Peyer's patch (tissue), 4 donors: ENCODE data around the gene NOX4. TPM values are rescaled to one million over a fixed set of nuclear protein-coding genes. Genes with fewer than 3 reads are reported as not detected.
A peak's percentile ranks its signal among the peaks of the same experiment; 100 is the strongest.

Source experiments
- DNase-seq, 3 donors: peaks; one replicate each; pipeline ENCODE4 v3.0.0-alpha.2; 2017 to 2019
- H3K27ac ChIP-seq, 4 donors: fragments of 200-600 bp; sonication (generic); one replicate each; pipeline ENCODE4 v1.5.1; 2016 to 2019
- H3K27me3 ChIP-seq, 2 donors: fragments of 200-600 bp; sonication (generic); one replicate each; pipeline ENCODE4 v1.5.1; 2019
- H3K36me3 ChIP-seq, 3 donors: fragments of 200-600 bp; sonication (generic); one replicate each; pipeline ENCODE4 v1.5.1; 2016 to 2019
- H3K4me1 ChIP-seq, 4 donors: fragments of 200-600 bp; sonication (generic); one replicate each; pipeline ENCODE4 v1.5.1; 2016 to 2019
- H3K4me3 ChIP-seq, 4 donors: fragments of 200-600 bp; sonication (generic); 1 replicate in 3 of 4; 2 replicates in 1 of 4; pipeline ENCODE4 v1.5.1; 2016 to 2019; ENCODE audit warnings: mild to moderate bottlenecking in 1 of 4
- H3K9me3 ChIP-seq, 4 donors: fragments of 200-600 bp; sonication (generic); one replicate each; pipeline ENCODE4 v1.5.1; 2016 to 2019; ENCODE audit warnings: mild to moderate bottlenecking in 1 of 4
- POLR2A ChIP-seq, 2 donors: fragments of 450-650 bp; IDR thresholded peaks; one replicate each; pipeline ENCODE4 v1.5.1; 2017; ENCODE audit warnings: antibody characterized with exemption in 2 of 2, mild to moderate bottlenecking in 2 of 2, moderate library complexity in 2 of 2
- total RNA-seq, 4 donors: library from RNA; depleted of rRNA; stranded (reverse); fragments of >200 nt; gene quantifications; one replicate each; pipeline ENCODE4 v1.1.0, GENCODE V29; 2016
- TF ChIP-seq, protein P1 (sequence below), 6 experiments: fragments of 450-650 bp in 4 of 6; fragments of 200-600 bp in 2 of 6; sonication (generic) in 1 of 6; IDR thresholded peaks; one replicate each; pipeline ENCODE4 v1.5.1; 2017 to 2019; ENCODE audit warnings: antibody characterized with exemption in 6 of 6, mild to moderate bottlenecking in 3 of 6, moderate library complexity in 1 of 6

NOX4 gene
- total RNA-seq, 4 donors from 2014 or later = 0.80 to 2.5 TPM; not detected in 2

DNA sequence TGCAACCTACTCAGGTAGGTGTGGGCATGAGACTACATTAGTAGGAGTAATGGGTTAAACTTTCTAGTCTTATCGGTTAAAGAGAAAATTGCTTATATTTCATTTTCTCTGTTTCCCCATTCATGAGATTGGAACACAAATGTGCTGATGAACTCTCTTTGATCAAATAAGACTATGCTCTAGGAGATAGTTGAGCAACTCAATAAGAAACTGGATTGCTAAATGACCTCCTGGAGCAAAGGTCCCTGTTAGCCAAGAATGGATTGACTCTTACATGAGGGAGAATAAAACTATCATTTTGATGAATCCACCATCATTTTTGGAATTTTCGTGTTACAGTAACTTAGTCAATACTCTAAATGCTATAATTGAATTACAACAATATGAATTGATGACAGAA is 11.1 kb upstream of the NOX4 start:
- DNase-seq = no peak
- no peaks in the 10 kb centered on the region for H3K36me3 ChIP-seq
- no peaks in the 10 kb centered on the region for H3K9me3 ChIP-seq
- no peak overlapping the region for H3K27ac ChIP-seq
- no peak overlapping the region for H3K4me3 ChIP-seq
- no peaks in the 10 kb centered on the region for H3K4me1 ChIP-seq
- H3K27me3 ChIP-seq = no peaks in the 10 kb centered on the region
- TF ChIP-seq, protein P1, sequence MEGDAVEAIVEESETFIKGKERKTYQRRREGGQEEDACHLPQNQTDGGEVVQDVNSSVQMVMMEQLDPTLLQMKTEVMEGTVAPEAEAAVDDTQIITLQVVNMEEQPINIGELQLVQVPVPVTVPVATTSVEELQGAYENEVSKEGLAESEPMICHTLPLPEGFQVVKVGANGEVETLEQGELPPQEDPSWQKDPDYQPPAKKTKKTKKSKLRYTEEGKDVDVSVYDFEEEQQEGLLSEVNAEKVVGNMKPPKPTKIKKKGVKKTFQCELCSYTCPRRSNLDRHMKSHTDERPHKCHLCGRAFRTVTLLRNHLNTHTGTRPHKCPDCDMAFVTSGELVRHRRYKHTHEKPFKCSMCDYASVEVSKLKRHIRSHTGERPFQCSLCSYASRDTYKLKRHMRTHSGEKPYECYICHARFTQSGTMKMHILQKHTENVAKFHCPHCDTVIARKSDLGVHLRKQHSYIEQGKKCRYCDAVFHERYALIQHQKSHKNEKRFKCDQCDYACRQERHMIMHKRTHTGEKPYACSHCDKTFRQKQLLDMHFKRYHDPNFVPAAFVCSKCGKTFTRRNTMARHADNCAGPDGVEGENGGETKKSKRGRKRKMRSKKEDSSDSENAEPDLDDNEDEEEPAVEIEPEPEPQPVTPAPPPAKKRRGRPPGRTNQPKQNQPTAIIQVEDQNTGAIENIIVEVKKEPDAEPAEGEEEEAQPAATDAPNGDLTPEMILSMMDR (IDR thresholded peaks at IDR 0.05) = no peak
- no peak for TF ChIP-seq POLR2A (IDR thresholded peaks at IDR 0.05)

GRCh38 chr11:89500336-89500735 is 9.2 kb upstream of the NOX4 start:
- Histone ChIP-seq H3K27ac (no peak overlapping the region), H3K4me1 (no peaks in the 10 kb centered on the region), H3K27me3 (no peaks in the 10 kb centered on the region), H3K36me3 (no peaks in the 10 kb centered on the region), H3K4me3 (no peak overlapping the region), H3K9me3 (no peaks in the 10 kb centered on the region)
- no peak for DNase-seq
- no peak for TF ChIP-seq POLR2A (IDR thresholded peaks at IDR 0.05)
- TF ChIP-seq, protein P1 (IDR thresholded peaks at IDR 0.05) = no peak

GRCh38 chr11:89498845-89499448 is 7.8 kb upstream of the NOX4 start:
- DNase-seq = no peak
- H3K4me1 ChIP-seq = no peaks in the 10 kb centered on the region
- H3K27ac ChIP-seq = no peak overlapping the region
- H3K36me3 ChIP-seq = no peaks in the 10 kb centered on the region
- H3K9me3 ChIP-seq = no peaks in the 10 kb centered on the region
- H3K4me3 ChIP-seq = no peak overlapping the region
- TF ChIP-seq, protein P1 (IDR thresholded peaks at IDR 0.05) = peak in 1 of 6 experiments; percentile 4
- TF ChIP-seq POLR2A (IDR thresholded peaks at IDR 0.05) = no peak
- no peaks in the 10 kb centered on the region for H3K27me3 ChIP-seq

DNA sequence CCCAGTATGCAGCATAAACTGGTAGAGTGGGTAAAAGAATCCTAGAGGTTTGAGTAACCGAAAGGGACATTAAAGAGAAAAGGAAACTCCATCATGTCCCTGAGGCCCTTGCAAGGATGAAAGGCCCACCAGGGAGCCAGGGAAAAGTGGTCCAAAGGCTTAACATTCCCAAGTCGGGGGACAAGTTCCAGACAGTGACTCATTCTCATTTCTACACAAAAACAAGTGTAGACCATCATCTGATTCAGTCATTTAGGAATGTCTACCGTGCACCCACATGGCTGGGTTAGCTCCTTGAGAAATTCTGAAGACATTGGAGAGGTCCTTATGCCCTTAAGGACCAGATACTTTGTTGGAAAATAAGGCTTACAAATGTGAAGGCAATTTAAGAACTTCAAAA is 4.8 kb upstream of the NOX4 start:
- H3K27me3 ChIP-seq = peaks cover 0 to 4% of the 10 kb centered on the region in 2 donors
- H3K4me1 ChIP-seq = no peaks in the 10 kb centered on the region
- no peak for DNase-seq
- H3K36me3 ChIP-seq = no peaks in the 10 kb centered on the region
- TF ChIP-seq, protein P1 (IDR thresholded peaks at IDR 0.05) = no peak
- no peak for TF ChIP-seq POLR2A (IDR thresholded peaks at IDR 0.05)
- no peak overlapping the region for H3K27ac ChIP-seq
- H3K4me3 ChIP-seq = no peak overlapping the region
- H3K9me3 ChIP-seq = no peaks in the 10 kb centered on the region

DNA sequence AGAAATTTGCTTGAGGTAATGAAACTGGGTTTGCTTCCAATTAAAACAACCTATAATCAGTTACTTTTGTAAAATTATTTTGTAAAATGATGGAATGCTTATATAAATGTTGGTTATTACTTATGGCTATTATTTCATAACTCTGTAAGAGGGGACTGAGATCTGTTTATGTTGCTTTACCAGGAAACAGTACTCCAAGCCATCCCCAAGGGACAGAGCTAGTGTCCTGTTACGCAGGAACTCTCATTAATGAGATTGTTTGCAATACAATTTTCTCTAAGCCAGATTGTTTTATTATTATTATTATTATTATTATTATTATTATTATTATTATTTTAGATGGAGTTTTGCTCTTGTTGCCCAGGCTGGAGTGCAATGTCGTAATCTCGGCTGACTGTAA is 2.3 kb upstream of the NOX4 start:
- H3K4me1 ChIP-seq = no peaks in the 10 kb centered on the region
- TF ChIP-seq, protein P1 (IDR thresholded peaks at IDR 0.05) = no peak
- TF ChIP-seq POLR2A (IDR thresholded peaks at IDR 0.05) = no peak
- no peak overlapping the region for H3K4me3 ChIP-seq
- no peaks in the 10 kb centered on the region for H3K9me3 ChIP-seq
- no peak overlapping the region for H3K27ac ChIP-seq
- H3K27me3 ChIP-seq = peaks cover 0 to 4% of the 10 kb centered on the region in 2 donors
- no peaks in the 10 kb centered on the region for H3K36me3 ChIP-seq
- no peak for DNase-seq

DNA sequence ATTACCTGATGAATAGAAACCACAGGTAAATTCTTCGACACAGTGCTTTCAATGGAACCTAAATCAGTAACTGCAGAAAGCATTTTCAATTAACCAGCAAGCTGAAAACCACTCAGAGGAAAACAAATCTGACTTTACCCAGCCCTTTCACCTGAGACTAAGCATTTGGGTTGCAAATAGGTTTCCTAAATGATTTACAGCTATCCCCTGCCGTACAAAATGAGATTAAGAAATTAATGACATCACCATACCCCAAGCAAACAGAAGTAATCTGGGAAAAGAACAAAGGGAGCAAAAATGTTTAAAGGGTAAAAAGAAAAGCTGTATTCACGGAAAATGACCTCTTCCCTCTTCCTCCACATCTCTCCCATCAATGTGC is 584 bp downstream of the NOX4 start:
- no peak overlapping the region for H3K27ac ChIP-seq
- peaks cover 0 to 4% of the 10 kb centered on the region in 2 donors for H3K27me3 ChIP-seq
- H3K9me3 ChIP-seq = no peaks in the 10 kb centered on the region
- TF ChIP-seq, protein P1 (IDR thresholded peaks at IDR 0.05) = no peak
- H3K4me1 ChIP-seq = no peaks in the 10 kb centered on the region
- H3K4me3 ChIP-seq = peak overlapping the region in 2 of 4 donors; percentile 28 to 47
- no peaks in the 10 kb centered on the region for H3K36me3 ChIP-seq
- no peak for DNase-seq
